Lung (tissue), 12 donors: ENCODE results near the gene POLR1B. TPM values are rescaled to one million over a fixed set of nuclear protein-coding genes. Genes with fewer than 3 reads are reported as not detected.
"Not testable (repeated sequence)": the region's sequence is repeated elsewhere in the genome, so short reads cannot be mapped to it uniquely, and the experiment has no call there.

Source experiments
- ATAC-seq: fragments of 200-7000 bp; cut with Tn5 transposase; one replicate; pipeline ENCODE4 v1.9.1; 2020; ENCODE audit warnings: moderate number of reproducible peaks; ENCODE audit not compliant: insufficient read depth, low FRiP score
- DNase-seq, 3 donors: peaks; one replicate each; pipeline ENCODE4 v3.0.0-alpha.2; 2013 to 2017
- H3K27ac ChIP-seq, 2 donors: one replicate each; pipeline ENCODE4 v1.5.1; 2013; ENCODE audit warnings: mild to moderate bottlenecking in 2 of 2, moderate library complexity in 2 of 2, control low read depth in 1 of 2, inconsistent platforms in 1 of 2, low read depth in 1 of 2, low read length in 1 of 2
- H3K27me3 ChIP-seq, 3 donors: one replicate each; pipeline ENCODE4 v1.5.1; 2013; ENCODE audit warnings: low read length in 2 of 3; ENCODE audit not compliant: control insufficient read depth in 3 of 3, insufficient read depth in 3 of 3
- H3K36me3 ChIP-seq, 4 donors: one replicate each; pipeline ENCODE4 v1.5.1; 2013; ENCODE audit warnings: low read length in 4 of 4, mild to moderate bottlenecking in 1 of 4, moderate library complexity in 1 of 4; ENCODE audit not compliant: control insufficient read depth in 4 of 4, insufficient read depth in 4 of 4
- H3K4me1 ChIP-seq, 5 donors: one replicate each; pipeline ENCODE4 v1.5.1; 2013; ENCODE audit warnings: low read length in 5 of 5, mild to moderate bottlenecking in 2 of 5, moderate library complexity in 1 of 5; ENCODE audit not compliant: control insufficient read depth in 5 of 5, insufficient read depth in 5 of 5
- H3K4me3 ChIP-seq: one replicate; pipeline ENCODE4 v1.5.1; 2013; ENCODE audit warnings: mild to moderate bottlenecking, control low read depth, moderate library complexity
- H3K9ac ChIP-seq, 2 donors: one replicate each; pipeline ENCODE4 v1.5.1; 2013; ENCODE audit warnings: low read length in 2 of 2, control low read depth in 1 of 2; ENCODE audit not compliant: insufficient read depth in 1 of 2
- H3K9me3 ChIP-seq, 4 donors: one replicate each; pipeline ENCODE4 v1.5.1; 2013; ENCODE audit warnings: low read length in 3 of 4, mild to moderate bottlenecking in 1 of 4, moderate library complexity in 1 of 4; ENCODE audit not compliant: control insufficient read depth in 4 of 4, insufficient read depth in 3 of 4
- CTCF ChIP-seq: IDR thresholded peaks from 2 replicates; pipeline ENCODE4 v1.5.1; 2012; ENCODE audit warnings: mild to moderate bottlenecking; ENCODE audit errors: control extremely low read depth, extremely low read depth
- WGBS, 2 donors: extraction: QIAGEN DNeasy Blood & Tissue Kit; methylation state at CpG; one replicate each; pipeline ENCODE4 v1.1.7; 2013; 5-methylcytosine and 5-hydroxymethylcytosine counted together
- polyA plus RNA-seq, 2 donors: library from polyadenylated mRNA; stranded (reverse); fragments of 200-250 nt; gene quantifications; one replicate each; pipeline ENCODE4 v1.2.1, GENCODE V29; 2013
- total RNA-seq, 2 donors: library from RNA; depleted of rRNA in 1 of 2; stranded (reverse); fragments of >200 nt in 1 of 2; gene quantifications; one replicate each; pipeline ENCODE4 v1.2.1, GENCODE V29; 2014 to 2021
- donor health status: control.
- donor health status: control.
- donor health status: Bipolar disorder and iron deficiency.
- donor health status: healthy.
- donor health status: DM: yes; HTN: yes; CAD: no.

POLR1B gene
- total and polyA plus RNA-seq, 4 donors: 4.9 to 26.4 (median 15.2) TPM

DNA sequence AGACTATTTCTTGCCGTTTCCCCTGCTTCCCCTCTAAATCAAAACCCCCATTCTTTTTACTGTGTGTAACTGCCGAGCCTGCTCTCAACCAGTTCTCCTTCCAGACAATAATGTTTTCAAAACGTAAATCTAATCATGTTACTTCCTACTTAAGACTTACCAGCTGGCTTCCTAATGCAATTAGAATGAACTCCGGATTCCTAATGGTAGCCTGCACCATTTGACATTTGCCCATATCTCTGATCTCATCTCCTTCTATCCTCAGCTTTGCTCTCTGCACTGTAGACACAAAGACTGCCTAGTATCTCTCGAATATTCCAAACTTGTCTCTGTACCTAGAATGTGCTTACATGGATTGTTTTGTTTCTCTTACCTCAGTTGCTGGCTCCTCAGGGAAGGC lies 47.4 kb upstream of the POLR1B start:
- DNase-seq (no peak), ATAC-seq (no peak)
- no peaks in the 10 kb centered on the region for H3K9me3 ChIP-seq

DNA sequence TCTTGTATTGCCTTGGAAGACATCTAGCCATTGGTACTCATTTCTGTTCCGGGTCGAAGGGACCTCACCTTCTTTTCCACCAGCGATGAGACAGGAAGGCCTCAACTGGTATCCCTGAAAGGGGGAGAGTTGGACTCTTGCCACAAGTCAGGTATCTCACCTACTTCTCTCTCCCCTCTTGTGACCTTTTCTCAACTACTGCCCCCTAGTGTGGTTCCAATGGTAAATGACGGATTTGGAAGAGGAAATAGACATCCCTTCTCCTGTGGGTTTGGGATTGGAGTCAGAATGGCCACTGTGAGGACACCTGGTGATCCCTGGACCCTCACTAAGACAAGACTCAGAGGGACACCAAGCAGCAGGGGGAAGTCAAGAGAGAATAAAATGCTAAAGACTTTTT lies 46.4 kb upstream of the POLR1B start:
- not testable (repeated sequence) for H3K4me3 ChIP-seq, H3K9me3 ChIP-seq, H3K27me3 ChIP-seq, H3K9ac ChIP-seq, ATAC-seq, H3K4me1 ChIP-seq, DNase-seq, H3K27ac ChIP-seq
- 73 to 94% methylated on average over 4 of the region's 4 CpGs for WGBS, 2 donors
- H3K36me3 ChIP-seq: peaks cover 0 to 11% (median 6%) of the 10 kb centered on the region in 4 donors

More for the DNA sequence above, 47.4 kb upstream of the POLR1B start:
- no peak overlapping the region for H3K4me3 ChIP-seq
- no peaks in the 10 kb centered on the region for H3K27me3 ChIP-seq
- H3K9ac ChIP-seq: no peak overlapping the region
- WGBS, 2 donors: 61 to 72% methylated on average over 5 of the region's 5 CpGs
- peaks cover 0 to 11% (median 6%) of the 10 kb centered on the region in 4 donors for H3K36me3 ChIP-seq
- H3K4me1 ChIP-seq: no peaks in the 10 kb centered on the region
- H3K27ac ChIP-seq: no peak overlapping the region
- TF ChIP-seq CTCF: no peak

GRCh38 chr2:112500850-112501484 lies 41.3 kb upstream of the POLR1B start:
- not testable (repeated sequence) for H3K27me3 ChIP-seq, H3K9me3 ChIP-seq
- 38 to 50% methylated on average over 9 of the region's 10 CpGs for WGBS, 2 donors

GRCh38 chr2:112509239-112509998 lies 32.8 kb upstream of the POLR1B start:
- H3K36me3 ChIP-seq, H3K27me3 ChIP-seq, H3K4me1 ChIP-seq, ATAC-seq, H3K9ac ChIP-seq, H3K9me3 ChIP-seq, DNase-seq, H3K4me3 ChIP-seq, H3K27ac ChIP-seq: not testable (repeated sequence)
- 85% methylated on average over 18 to 30 of the region's 32 CpGs for WGBS, 2 donors

More at GRCh38 chr2:112500850-112501484, 41.3 kb upstream of the POLR1B start:
- DNase-seq: peak in 2 of 3 donors; percentile 24 to 35
- not testable (repeated sequence) for H3K4me3 ChIP-seq, H3K27ac ChIP-seq, H3K9ac ChIP-seq, H3K4me1 ChIP-seq
- ATAC-seq: peak; percentile 83
- peaks cover 0 to 11% (median 5%) of the 10 kb centered on the region in 4 donors for H3K36me3 ChIP-seq

DNA sequence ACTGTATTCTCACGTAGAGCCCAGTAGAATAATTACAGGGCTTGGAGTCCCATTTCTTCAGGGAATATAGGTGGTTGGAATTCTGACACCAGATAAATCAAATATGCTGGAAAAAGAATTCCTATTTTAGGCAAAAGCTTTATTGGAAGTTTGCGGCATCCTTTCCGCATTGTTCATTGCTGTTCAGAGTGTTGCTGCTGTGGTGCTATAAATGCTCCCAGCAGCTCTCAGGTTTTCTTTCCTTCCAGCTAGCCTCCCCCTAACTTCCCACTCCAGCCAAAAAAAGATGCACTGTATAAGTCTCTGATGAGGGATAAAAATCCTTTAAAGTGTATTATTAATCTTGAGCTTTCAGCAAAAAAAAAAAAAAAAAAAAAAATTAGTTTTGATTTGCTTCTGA lies 25.5 kb upstream of the POLR1B start:
- H3K9me3 ChIP-seq: no peaks in the 10 kb centered on the region
- ATAC-seq (no peak), DNase-seq (no peak)
- no peaks in the 10 kb centered on the region for H3K27me3 ChIP-seq
- H3K4me1 ChIP-seq: no peaks in the 10 kb centered on the region
- no peak for TF ChIP-seq CTCF
- no peak overlapping the region for H3K9ac ChIP-seq
- H3K27ac ChIP-seq: no peak overlapping the region
- peaks cover 5 to 19% (median 11%) of the 10 kb centered on the region in 4 donors for H3K36me3 ChIP-seq
- H3K4me3 ChIP-seq: no peak overlapping the region
- WGBS, 2 donors: 99% methylated on average over 3 of the region's 3 CpGs
